Sigmoid colon (tissue), 4 donors: Measurements from ENCODE around the gene ZNF30.

Experiments used
- EP300 ChIP-seq, 4 donors: sonication (generic); formaldehyde crosslinking; IDR thresholded peaks; one replicate each; pipeline ENCODE4 v1.6.1; 2017; ENCODE audit warnings: antibody characterized with exemption in 4 of 4
- POLR2A ChIP-seq, 2 donors: fragments of 450-650 bp; IDR thresholded peaks; one replicate each; pipeline ENCODE4 v1.6.1; 2016; ENCODE audit warnings: antibody characterized with exemption in 2 of 2, mild to moderate bottlenecking in 2 of 2, moderate library complexity in 2 of 2
- POLR2AphosphoS5 ChIP-seq, 4 donors: sonication (generic); formaldehyde crosslinking; IDR thresholded peaks; one replicate each; pipeline ENCODE4 v1.6.1; 2017; ENCODE audit warnings: antibody characterized with exemption in 4 of 4
- TF ChIP-seq, protein P1 (sequence below), 4 experiments: fragments of 450-650 bp in 3 of 4; fragments of 200-600 bp in 1 of 4; IDR thresholded peaks; one replicate each; pipeline ENCODE4 v1.5.1; 2016 to 2019; ENCODE audit warnings: antibody characterized with exemption in 4 of 4, mild to moderate bottlenecking in 3 of 4, moderate library complexity in 2 of 4

DNA sequence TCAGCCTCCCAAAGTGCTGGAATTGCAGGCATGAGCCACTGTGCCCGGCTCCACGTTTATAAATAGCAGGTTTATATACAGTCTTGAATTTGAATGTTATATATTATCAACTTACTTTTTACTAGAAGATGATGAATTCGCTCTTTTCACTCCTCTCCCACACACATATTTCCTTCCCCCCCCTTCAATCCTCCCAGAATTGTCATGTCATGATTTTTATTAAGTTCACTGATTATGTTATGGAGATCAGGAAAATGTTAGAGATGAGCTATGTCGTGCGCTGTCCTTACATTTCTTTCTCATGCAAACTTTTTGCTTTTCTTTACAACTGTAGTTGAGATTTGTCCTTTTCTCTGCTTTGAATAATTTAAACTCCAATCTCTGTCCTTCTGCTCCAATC, 55.6 kb downstream of the ZNF30 start:
- TF ChIP-seq, protein P1, sequence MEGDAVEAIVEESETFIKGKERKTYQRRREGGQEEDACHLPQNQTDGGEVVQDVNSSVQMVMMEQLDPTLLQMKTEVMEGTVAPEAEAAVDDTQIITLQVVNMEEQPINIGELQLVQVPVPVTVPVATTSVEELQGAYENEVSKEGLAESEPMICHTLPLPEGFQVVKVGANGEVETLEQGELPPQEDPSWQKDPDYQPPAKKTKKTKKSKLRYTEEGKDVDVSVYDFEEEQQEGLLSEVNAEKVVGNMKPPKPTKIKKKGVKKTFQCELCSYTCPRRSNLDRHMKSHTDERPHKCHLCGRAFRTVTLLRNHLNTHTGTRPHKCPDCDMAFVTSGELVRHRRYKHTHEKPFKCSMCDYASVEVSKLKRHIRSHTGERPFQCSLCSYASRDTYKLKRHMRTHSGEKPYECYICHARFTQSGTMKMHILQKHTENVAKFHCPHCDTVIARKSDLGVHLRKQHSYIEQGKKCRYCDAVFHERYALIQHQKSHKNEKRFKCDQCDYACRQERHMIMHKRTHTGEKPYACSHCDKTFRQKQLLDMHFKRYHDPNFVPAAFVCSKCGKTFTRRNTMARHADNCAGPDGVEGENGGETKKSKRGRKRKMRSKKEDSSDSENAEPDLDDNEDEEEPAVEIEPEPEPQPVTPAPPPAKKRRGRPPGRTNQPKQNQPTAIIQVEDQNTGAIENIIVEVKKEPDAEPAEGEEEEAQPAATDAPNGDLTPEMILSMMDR (IDR thresholded peaks at IDR 0.05) = no peak
- TF ChIP-seq POLR2A (IDR thresholded peaks at IDR 0.05) (no peak), EP300 (IDR thresholded peaks at IDR 0.05) (no peak), POLR2AphosphoS5 (IDR thresholded peaks at IDR 0.05) (no peak)
